GM12873 (cell line): Measurements from ENCODE around the gene PSMC2.

Source experiments
- TF ChIP-seq, protein P1 (sequence below): IDR thresholded peaks from 2 replicates; pipeline ENCODE4 v1.5.1; 2012; ENCODE audit warnings: low read depth, mild to moderate bottlenecking, moderate library complexity, low read length, control low read depth; ENCODE audit not compliant: insufficient read depth; ENCODE audit errors: missing control alignments

PSMC2 gene

DNA sequence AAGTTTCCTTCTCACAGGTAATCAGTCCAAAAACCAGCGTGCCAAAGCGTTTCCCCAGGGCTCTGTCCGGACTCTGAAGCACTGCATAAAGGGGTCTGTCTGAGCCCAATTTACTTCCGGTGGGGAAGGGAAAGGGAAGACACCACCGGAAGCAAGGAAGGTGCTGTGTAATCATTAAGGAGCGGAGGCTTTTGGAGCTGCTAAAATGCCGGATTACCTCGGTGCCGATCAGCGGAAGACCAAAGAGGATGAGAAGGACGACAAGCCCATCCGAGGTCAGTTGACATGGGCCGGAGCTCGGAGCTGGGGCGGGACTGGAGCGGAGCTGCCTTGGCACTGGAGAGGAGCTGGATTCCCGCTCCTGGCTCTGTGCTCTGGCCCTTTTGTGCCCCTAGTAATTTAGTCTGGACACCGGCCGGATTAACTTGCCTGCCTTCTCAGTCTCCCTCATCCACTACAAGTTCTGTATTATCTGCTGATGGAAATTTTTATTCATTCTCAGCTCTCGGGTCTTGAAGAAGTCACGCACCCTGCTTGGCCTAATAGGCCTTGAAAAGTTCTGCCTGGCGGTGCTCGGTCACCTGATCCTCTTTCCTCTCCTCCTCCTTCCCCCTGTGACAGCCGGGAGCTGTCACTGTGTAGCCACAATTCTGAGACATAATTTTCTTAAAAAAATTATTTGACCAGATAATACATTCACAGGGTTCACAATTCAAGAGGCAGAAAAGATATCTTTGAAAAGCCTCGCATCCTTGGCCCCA, at the start of gene PSMC2:
Gene PSMC2, plus strand, starts transcription at position 137 of the 761 bp plus-strand sequence. Its CDS starts 69 bp downstream, at position 206.
- TF ChIP-seq, protein P1, sequence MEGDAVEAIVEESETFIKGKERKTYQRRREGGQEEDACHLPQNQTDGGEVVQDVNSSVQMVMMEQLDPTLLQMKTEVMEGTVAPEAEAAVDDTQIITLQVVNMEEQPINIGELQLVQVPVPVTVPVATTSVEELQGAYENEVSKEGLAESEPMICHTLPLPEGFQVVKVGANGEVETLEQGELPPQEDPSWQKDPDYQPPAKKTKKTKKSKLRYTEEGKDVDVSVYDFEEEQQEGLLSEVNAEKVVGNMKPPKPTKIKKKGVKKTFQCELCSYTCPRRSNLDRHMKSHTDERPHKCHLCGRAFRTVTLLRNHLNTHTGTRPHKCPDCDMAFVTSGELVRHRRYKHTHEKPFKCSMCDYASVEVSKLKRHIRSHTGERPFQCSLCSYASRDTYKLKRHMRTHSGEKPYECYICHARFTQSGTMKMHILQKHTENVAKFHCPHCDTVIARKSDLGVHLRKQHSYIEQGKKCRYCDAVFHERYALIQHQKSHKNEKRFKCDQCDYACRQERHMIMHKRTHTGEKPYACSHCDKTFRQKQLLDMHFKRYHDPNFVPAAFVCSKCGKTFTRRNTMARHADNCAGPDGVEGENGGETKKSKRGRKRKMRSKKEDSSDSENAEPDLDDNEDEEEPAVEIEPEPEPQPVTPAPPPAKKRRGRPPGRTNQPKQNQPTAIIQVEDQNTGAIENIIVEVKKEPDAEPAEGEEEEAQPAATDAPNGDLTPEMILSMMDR: no peak

DNA sequence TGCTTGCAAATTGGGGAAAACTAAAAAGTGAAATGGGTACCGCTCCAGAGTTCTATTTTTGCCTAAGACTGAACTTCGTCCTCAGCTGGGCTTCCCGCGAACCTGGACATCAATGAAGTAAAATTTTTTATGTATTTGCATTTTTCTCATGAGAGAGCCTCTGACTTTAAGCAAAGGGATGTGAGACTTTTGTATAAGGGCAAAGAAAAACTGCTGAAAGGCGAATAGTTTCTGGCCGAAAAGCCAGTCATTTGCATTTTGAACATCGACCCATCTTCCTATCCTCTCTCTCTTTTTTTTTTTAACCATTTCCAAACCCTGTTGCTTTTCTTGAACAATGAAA, 49.6 kb upstream of the PSMC2 start:
- TF ChIP-seq, protein P1: no peak

DNA sequence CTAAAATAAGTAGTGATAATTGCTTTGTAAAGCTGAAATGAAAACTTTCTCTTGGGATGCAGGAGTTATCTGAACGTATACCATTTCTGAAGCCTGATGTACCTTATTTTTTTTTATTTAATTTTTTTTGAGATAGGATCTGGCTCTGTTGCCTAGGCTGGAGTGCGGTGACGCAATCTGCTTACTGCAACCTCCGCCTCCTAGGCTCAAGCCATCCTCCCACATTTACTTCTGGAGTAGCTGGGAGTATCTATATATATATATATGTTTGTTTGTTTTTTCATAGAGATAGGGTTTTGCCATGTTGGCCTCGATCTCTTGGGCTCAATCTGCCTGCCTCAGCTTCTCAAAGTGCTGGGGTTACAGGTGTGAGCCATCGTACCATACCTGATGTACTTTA, 47.8 kb upstream of the PSMC2 start:
- TF ChIP-seq, protein P1: no peak

DNA sequence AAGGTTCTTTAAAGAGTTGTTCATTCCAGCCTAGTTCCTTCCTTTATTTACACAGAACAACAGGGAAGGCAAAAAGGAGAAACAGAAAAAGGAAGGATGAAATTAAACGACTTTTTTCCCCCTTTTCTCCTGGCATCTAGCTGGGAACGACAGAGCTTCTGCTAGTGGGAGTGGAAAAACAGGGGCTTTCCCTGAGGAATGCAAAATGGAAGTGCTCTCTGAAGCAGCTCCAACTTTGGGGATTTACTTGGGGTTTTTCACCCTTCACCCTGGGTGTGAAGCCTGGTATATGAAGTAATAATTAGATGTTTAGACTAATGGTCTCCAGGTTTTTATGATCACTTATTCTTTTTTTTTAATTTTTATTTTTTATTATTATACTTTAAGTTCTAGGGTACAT, 46.0 kb upstream of the PSMC2 start:
- TF ChIP-seq, protein P1: no peak

DNA sequence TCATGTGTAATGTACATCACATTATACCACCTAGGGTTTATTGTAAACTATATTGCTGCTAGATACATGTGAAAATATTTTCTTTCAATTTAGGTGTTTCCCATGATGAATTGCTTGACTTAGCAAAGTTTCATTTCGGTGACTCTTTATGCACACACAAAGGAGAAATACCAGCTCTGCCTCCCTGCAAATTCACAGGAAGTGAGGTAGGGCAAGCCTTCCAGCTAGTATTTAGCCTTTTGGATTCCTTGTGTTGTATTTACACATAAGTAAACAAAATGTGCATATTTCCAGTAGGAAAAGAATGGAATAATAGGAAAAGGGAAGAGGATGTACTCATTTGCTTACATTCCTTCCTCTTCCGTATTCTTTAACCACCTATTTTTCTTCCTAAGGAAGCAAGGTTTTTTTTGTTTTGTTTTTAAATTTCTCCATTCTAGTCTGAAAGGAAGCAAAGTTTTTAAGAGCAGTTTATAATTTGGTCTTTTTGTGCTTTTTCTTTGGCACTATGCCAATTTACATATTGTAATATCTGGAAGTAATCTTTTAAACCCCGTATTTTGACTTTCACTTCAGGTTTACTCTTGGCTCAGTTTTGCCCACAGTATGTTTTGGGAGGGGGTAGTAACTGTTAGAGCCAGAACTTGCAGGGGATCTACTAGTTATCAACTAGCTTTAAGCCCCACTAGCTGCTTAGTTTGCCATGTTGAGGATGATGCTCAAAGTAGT, 39.8 kb upstream of the PSMC2 start:
- TF ChIP-seq, protein P1: no peak

DNA sequence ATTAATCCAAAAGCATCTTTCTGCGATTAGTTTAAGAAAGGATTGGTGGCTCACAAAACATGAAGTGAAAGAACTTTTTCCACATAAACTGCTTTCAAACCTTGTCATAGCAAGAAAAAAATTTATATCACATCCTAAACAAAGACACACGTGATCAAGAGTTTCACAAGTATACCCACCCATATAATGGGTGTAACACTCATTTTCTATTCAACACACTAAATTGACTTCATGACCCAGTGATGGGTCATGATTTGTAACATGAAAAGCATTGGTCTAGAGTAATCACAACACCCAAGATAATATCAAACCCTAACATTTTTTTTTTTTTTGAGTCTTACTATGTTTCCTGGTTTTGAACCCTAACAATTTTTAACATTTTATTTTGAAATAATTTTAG, 32.6 kb upstream of the PSMC2 start:
- TF ChIP-seq, protein P1: no peak

DNA sequence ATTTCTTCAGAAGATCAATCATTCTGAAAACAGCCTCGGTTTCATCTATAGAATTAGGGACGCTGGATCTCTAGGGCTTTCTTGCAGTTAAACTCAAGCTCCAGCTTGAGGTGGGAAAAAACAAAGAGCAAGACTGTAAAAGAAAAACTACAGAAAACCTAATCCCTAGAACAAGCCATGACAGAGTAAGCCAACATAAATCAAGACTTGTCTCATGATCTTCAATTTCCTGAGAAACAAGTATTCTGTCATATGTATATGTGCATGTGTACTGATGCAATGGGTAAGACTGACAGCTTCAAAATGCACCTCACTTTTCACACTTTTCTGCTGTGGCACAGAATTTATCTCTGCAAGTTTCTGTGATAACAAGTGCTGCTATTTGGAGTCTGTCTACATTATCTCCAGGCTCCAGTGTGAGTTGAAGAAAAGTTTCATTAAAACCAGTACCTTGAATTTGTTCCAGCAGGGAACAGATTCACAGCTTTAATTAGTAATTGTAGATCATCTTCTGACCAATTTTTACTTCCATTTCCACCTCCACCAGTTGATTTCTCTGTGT, 31.0 kb upstream of the PSMC2 start:
- TF ChIP-seq, protein P1: no peak
